AG08395 (cell line): ENCODE measurements around the gene SHROOM3.
"Not testable (repeated sequence)": the region's sequence is repeated elsewhere in the genome, so short reads cannot be mapped to it uniquely, and the experiment has no call there.

Experiments
- DNase-seq: peaks from one replicate; pipeline ENCODE4 v3.0.0; 2012; ENCODE audit warnings: mixed read lengths, low spot score

SHROOM3 gene

GRCh38 chr4:76723924-76724323, 288.9 kb downstream of the SHROOM3 start:
- DNase-seq: peak; percentile 76

GRCh38 chr4:76725039-76725438, 290.0 kb downstream of the SHROOM3 start:
- DNase-seq: no peak

- DNase-seq: no peak
Observed at GRCh38 chr4:76726176-76726575, 291.1 kb downstream of the SHROOM3 start.

- DNase-seq: no peak
Observed at GRCh38 chr4:76726631-76727030, 291.6 kb downstream of the SHROOM3 start.

- DNase-seq: not testable (repeated sequence)
Observed at GRCh38 chr4:76727934-76728333, 292.9 kb downstream of the SHROOM3 start.

- DNase-seq: no peak
Observed at GRCh38 chr4:76729460-76729859, 294.4 kb downstream of the SHROOM3 start.

GRCh38 chr4:76729980-76730379, 295.0 kb downstream of the SHROOM3 start:
- DNase-seq: no peak

GRCh38 chr4:76732246-76732645, 297.2 kb downstream of the SHROOM3 start:
- DNase-seq: no peak

- no peak for DNase-seq
Observed at GRCh38 chr4:76733068-76733771, 298.2 kb downstream of the SHROOM3 start.

- peak; percentile 45 for DNase-seq
Observed at GRCh38 chr4:76736414-76736813, 301.4 kb downstream of the SHROOM3 start.

GRCh38 chr4:76737180-76737579, 302.2 kb downstream of the SHROOM3 start:
- DNase-seq: no peak

- no peak for DNase-seq
Observed at GRCh38 chr4:76737771-76738085, 302.7 kb downstream of the SHROOM3 start.

- peak; percentile 92 for DNase-seq
Observed at GRCh38 chr4:76738086-76738931, 303.3 kb downstream of the SHROOM3 start.

GRCh38 chr4:76740192-76740591, 305.2 kb downstream of the SHROOM3 start:
- no peak for DNase-seq

- DNase-seq: no peak
Observed at GRCh38 chr4:76740866-76741662, 306.0 kb downstream of the SHROOM3 start.

GRCh38 chr4:76741663-76742020, 306.6 kb downstream of the SHROOM3 start:
- DNase-seq: no peak

GRCh38 chr4:76744241-76744921, 309.4 kb downstream of the SHROOM3 start:
- DNase-seq: peak; percentile 52

GRCh38 chr4:76745240-76745639, 310.2 kb downstream of the SHROOM3 start:
- DNase-seq: no peak

- DNase-seq: no peak
Observed at GRCh38 chr4:76747563-76747962, 312.5 kb downstream of the SHROOM3 start.

GRCh38 chr4:76748649-76749048, 313.6 kb downstream of the SHROOM3 start:
- no peak for DNase-seq

GRCh38 chr4:76749355-76749754, 314.3 kb downstream of the SHROOM3 start:
- no peak for DNase-seq

- no peak for DNase-seq
Observed at GRCh38 chr4:76750716-76751115, 315.7 kb downstream of the SHROOM3 start.
